KMS-11 (cell line): ENCODE data around the gene GRPR.

ENCODE experiments used
- H2AFZ ChIP-seq: fragments of 200-600 bp; sonication (generic); 2 replicates; pipeline ENCODE4 v1.6.1; 2016; ENCODE audit warnings: antibody characterized with exemption, mixed run types, low read depth
- H3K27ac ChIP-seq: fragments of 200-600 bp; sonication (generic); 2 replicates; pipeline ENCODE4 v1.6.1; 2016; ENCODE audit warnings: mild to moderate bottlenecking, mixed run types
- H3K27me3 ChIP-seq: fragments of 200-600 bp; sonication (generic); 2 replicates; pipeline ENCODE4 v1.6.1; 2017; ENCODE audit warnings: mild to moderate bottlenecking, low read depth, mixed run types, moderate library complexity; ENCODE audit not compliant: insufficient read depth
- H3K36me3 ChIP-seq: fragments of 200-600 bp; sonication (generic); 2 replicates; pipeline ENCODE4 v1.6.1; 2017; ENCODE audit warnings: mild to moderate bottlenecking, mixed run types; ENCODE audit not compliant: insufficient read depth
- H3K4me1 ChIP-seq: fragments of 200-600 bp; sonication (generic); 2 replicates; pipeline ENCODE4 v1.6.1; 2016; ENCODE audit warnings: mild to moderate bottlenecking, low read depth, mixed run types; ENCODE audit not compliant: poor library complexity, severe bottlenecking
- H3K4me2 ChIP-seq: fragments of 200-600 bp; sonication (generic); 2 replicates; pipeline ENCODE4 v1.7.0; 2016; ENCODE audit warnings: mild to moderate bottlenecking, mixed run types
- H3K4me3 ChIP-seq: fragments of 200-600 bp; sonication (generic); IDR thresholded peaks from 2 replicates; pipeline ENCODE4 v1.6.1; 2017; ENCODE audit warnings: low read depth, low read length, mixed read lengths; ENCODE audit not compliant: insufficient read depth
- H3K79me2 ChIP-seq: fragments of 200-600 bp; sonication (generic); 2 replicates; pipeline ENCODE4 v1.6.1; 2016; ENCODE audit warnings: low read depth, mixed run types; ENCODE audit not compliant: insufficient read depth
- H3K9ac ChIP-seq: fragments of 200-600 bp; sonication (generic); 2 replicates; pipeline ENCODE4 v1.6.1; 2016; ENCODE audit warnings: mild to moderate bottlenecking, mixed run types
- H4K20me1 ChIP-seq: fragments of 200-600 bp; sonication (generic); 2 replicates; pipeline ENCODE4 v1.6.1; 2016; ENCODE audit warnings: mild to moderate bottlenecking, mixed run types; ENCODE audit not compliant: insufficient read depth
- TF ChIP-seq, protein P1 (sequence below): fragments of 200-600 bp; sonication (generic); conservative IDR thresholded peaks from 2 replicates; pipeline ENCODE4 v1.6.1; 2017; ENCODE audit warnings: low read depth, mild to moderate bottlenecking, antibody characterized with exemption, low read length, moderate library complexity, mixed read lengths

GRPR gene

DNA sequence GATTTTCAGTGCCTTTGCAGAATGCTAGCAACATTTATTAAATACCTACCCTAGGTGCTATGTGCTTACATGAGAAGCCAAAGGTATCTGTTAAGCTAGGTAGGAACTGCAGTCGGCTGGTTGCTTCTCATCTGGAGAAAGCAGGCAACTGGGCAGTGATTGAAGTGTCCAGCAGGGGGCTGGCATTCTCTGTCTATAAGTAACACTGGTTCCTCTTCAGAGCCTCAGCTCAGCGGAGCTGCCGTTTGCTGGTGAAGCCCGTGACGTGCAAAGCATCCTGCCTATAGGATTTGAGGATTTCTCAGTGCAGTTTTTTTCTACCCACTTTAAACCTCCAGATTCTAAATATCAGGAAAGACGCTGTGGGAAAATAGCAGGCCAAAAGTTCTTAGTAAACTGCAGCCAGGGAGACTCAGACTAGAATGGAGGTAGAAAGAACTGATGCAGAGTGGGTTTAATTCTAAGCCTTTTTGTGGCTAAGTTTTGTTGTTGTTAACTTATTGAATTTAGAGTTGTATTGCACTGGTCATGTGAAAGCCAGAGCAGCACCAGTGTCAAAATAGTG is at the start of gene GRPR:
Gene GRPR (plus strand): TSS at position 344 of the 565 bp plus-strand sequence. CDS start 389 bp downstream, outside the sequence.
- TF ChIP-seq, protein P1, sequence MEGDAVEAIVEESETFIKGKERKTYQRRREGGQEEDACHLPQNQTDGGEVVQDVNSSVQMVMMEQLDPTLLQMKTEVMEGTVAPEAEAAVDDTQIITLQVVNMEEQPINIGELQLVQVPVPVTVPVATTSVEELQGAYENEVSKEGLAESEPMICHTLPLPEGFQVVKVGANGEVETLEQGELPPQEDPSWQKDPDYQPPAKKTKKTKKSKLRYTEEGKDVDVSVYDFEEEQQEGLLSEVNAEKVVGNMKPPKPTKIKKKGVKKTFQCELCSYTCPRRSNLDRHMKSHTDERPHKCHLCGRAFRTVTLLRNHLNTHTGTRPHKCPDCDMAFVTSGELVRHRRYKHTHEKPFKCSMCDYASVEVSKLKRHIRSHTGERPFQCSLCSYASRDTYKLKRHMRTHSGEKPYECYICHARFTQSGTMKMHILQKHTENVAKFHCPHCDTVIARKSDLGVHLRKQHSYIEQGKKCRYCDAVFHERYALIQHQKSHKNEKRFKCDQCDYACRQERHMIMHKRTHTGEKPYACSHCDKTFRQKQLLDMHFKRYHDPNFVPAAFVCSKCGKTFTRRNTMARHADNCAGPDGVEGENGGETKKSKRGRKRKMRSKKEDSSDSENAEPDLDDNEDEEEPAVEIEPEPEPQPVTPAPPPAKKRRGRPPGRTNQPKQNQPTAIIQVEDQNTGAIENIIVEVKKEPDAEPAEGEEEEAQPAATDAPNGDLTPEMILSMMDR: peak; percentile 83
- no peaks in the 10 kb centered on the region for H3K79me2 ChIP-seq
- H3K4me2 ChIP-seq: no peak within 1 kb of the TSS
- H3K36me3 ChIP-seq: no peaks in the 10 kb centered on the region
- no peak within 1 kb of the TSS for H3K27ac ChIP-seq
- peaks cover 47% of the 10 kb centered on the region for H3K4me1 ChIP-seq
- no peak within 1 kb of the TSS for H3K4me3 ChIP-seq
- H4K20me1 ChIP-seq: no peaks in the 10 kb centered on the region
- H2AFZ ChIP-seq: no peak within 1 kb of the TSS
- peaks cover 51% of the 10 kb centered on the region for H3K27me3 ChIP-seq
- H3K9ac ChIP-seq: no peak within 1 kb of the TSS

DNA sequence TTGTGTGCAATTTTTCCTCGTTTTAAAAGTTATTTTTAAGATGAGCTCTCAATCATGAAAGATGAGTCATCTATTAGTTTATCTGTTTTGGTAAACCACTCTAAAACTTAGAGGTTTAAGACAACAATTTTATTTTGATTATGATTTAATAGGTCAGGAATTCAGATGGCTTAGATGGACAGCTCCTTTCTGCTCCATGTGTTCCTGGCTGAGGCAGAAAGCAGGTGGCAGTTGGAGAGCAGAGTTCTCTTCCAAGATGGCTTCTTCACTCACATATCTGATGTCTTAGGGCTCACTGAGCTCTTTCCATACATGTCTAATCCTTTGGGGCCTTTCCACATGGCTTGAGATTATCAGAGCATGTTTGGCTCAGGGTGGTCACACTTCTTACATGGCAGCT is 48.3 kb upstream of the GRPR start:
- Histone ChIP-seq H3K9ac (no peak overlapping the region), H3K36me3 (no peaks in the 10 kb centered on the region), H3K4me3 (no peak overlapping the region), H3K27ac (no peak overlapping the region), H2AFZ (no peak overlapping the region), H3K79me2 (no peaks in the 10 kb centered on the region), H3K4me2 (no peak overlapping the region), H3K4me1 (no peaks in the 10 kb centered on the region), H4K20me1 (no peaks in the 10 kb centered on the region), H3K27me3 (no peaks in the 10 kb centered on the region)
- TF ChIP-seq, protein P1: no peak

DNA sequence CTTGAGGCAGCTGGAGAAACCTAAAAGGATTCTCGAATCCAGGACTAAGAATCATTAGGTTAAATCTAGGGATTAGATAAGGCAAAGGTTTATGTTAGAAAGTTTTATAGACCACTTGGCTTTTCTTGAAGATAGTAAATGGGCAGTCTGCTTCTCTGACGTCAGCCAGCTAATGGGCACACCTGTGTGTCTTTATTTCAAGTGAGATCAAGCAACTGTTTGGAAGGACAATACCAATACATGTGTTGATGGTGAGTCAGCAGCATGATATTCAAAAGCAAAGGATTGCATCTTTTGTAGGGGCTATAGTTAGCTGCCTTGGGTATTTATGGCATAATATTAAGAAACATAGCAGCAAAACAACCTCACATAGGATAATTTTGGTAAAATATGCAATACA is 46.5 kb upstream of the GRPR start:
- Histone ChIP-seq H3K4me1 (no peaks in the 10 kb centered on the region), H3K4me3 (no peak overlapping the region), H3K27ac (no peak overlapping the region), H3K4me2 (no peak overlapping the region), H4K20me1 (no peaks in the 10 kb centered on the region), H3K9ac (no peak overlapping the region), H3K36me3 (no peaks in the 10 kb centered on the region), H3K27me3 (no peaks in the 10 kb centered on the region), H2AFZ (no peak overlapping the region), H3K79me2 (no peaks in the 10 kb centered on the region)
- TF ChIP-seq, protein P1: no peak

DNA sequence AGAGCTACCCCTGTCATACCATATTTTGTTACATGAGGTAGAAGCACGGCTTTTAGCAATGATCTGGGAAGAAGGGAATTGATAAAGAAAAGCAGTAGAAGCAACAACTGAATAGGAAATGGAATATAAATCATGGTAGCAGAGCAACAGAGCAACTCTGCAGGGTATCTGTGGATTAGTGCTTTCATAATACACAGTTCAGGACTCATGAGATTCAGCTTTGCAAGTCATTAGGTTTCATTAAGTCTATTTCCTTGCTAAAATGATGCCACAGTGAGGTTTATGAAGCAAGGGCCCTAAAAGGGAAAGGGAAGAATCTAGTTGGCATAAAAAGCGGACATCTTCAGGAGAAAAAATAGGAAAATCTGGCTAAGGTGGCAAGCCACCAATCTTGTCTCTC is 45.6 kb upstream of the GRPR start:
- no peaks in the 10 kb centered on the region for H3K27me3 ChIP-seq
- TF ChIP-seq, protein P1: no peak
- H3K4me2 ChIP-seq: no peak overlapping the region
- H3K36me3 ChIP-seq: no peaks in the 10 kb centered on the region
- H3K4me1 ChIP-seq: no peaks in the 10 kb centered on the region
- H3K9ac ChIP-seq: no peak overlapping the region
- H3K79me2 ChIP-seq: no peaks in the 10 kb centered on the region
- H4K20me1 ChIP-seq: no peaks in the 10 kb centered on the region
- no peak overlapping the region for H2AFZ ChIP-seq
- H3K4me3 ChIP-seq: no peak overlapping the region
- no peak overlapping the region for H3K27ac ChIP-seq
